C1 segment of cervical spinal cord (tissue), 14 donors: ENCODE data around the gene ELP5.
A peak's percentile ranks its signal among the peaks of the same experiment; 100 is the strongest.
"Not testable (repeated sequence)": the region's sequence is repeated elsewhere in the genome, so short reads cannot be mapped to it uniquely, and the experiment has no call there.

ENCODE experiments used
- DNase-seq, 14 donors: peaks; one replicate each; lab custom pipeline; 2025; lab: John Stamatoyannopoulos, UW

The ELP5 gene

GRCh38 chr17:7235693-7236665 lies 16.0 kb upstream of the ELP5 start:
- DNase-seq: no peak

DNA sequence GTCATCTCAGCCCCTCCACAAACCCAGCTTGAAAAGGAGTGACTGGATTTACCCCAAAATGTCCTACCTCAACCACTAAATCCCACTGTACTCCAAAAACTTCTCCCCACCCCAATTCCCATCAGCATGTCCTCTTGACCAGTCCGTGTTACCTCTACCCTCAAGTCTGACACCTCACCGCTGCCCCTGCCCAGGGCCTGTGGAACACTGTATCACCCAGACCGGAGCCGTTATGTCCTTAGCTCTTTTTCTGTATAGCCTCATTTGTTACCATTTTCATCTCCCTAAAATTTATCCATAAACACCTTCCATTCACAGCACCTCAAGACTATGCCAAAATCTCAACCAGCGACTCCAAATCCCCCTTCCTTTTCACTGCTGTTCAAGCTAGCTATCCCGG lies 15.2 kb upstream of the ELP5 start:
- DNase-seq: no peak

DNA sequence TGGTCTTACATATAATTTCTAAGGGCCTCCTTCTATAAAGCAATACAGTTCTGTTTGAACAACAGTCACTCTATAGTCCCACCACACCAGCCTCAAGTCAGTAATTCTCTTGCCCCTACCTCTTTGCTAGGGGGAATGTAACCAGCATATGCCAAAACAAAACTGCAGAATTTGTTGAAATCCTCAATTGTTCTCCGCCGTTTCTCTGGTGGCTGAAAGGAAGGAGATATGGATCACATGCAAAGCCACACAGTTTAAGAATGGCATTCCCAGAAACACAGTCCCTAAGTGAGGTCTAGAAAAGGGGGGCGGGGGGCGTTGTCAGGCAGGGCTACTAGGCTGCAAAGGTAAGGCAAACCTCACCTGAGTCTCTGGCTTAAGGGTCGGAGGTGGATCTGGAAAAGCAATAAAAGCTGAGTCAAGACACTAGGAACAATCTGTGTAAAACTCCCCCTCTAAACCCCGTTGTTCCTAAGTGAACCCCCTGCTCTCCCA lies 14.7 kb upstream of the ELP5 start:
- DNase-seq: no peak

DNA sequence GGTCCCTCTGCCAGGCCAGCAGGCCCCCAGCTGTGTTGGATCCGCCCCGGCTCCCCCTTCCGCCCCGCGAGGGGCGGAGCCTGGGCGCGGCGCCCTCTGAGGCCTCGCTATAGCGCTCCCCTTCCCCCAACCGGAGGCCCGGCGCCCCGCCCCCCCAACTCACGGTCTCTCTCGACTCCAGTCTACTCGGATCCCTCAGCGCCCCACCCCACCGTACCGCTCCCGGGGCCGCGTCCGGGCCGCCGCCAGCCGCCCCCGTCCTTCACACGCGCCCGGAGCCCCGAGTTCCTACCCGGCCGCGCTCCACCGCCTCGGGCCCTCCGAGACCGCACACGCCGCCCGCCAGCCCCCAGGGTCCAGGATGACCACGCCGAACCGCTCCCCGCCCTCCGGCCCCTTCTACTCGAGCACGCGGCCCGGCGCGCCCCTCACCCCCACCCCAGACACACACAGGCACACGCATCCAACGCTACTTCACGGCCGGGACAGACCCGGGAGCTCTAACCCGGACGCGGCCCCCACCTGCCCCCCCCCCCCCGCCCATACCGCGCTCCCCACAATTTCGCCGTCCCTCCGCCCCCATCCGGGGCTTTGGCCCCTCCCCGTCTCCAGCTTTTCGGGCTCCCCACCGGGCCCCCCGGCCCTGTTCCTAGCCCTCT lies 14.1 kb upstream of the ELP5 start:
- DNase-seq: peak in 13 of 14 donors; percentile 16 to 76 (median 45)

DNA sequence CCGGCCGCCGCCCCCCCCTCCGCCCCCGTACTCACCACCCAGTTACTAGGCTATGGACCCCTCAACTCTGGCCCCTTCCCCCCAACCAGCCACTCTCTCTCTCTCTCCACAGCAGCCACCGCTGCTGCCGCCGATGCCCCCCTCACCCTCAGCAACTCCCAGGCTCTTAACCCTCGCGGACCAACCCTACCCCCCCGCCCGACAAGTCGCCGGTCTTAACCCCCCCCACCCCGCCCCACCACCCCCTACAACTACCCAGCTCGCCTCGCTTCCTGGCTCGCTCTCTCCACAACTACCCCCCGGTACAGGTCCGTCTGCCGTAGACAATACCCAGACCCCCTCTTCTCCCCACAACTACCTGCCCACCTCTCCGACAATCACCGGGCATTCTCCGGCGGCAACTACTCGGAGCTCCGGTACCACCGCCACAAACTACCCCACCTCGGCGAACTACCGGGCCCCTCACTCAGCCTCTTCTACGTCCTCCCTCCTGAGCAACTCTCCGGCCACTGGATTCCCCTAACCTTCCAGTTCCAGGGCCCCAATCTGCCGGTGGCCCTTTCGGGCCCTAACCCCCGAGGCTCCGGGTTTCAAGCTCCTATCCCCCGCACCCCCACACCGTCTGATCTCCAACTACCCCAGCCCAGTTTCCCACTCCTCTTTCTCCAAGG lies 13.5 kb upstream of the ELP5 start:
- DNase-seq: peak in 3 of 14 donors; percentile 41 to 76 (median 66)

DNA sequence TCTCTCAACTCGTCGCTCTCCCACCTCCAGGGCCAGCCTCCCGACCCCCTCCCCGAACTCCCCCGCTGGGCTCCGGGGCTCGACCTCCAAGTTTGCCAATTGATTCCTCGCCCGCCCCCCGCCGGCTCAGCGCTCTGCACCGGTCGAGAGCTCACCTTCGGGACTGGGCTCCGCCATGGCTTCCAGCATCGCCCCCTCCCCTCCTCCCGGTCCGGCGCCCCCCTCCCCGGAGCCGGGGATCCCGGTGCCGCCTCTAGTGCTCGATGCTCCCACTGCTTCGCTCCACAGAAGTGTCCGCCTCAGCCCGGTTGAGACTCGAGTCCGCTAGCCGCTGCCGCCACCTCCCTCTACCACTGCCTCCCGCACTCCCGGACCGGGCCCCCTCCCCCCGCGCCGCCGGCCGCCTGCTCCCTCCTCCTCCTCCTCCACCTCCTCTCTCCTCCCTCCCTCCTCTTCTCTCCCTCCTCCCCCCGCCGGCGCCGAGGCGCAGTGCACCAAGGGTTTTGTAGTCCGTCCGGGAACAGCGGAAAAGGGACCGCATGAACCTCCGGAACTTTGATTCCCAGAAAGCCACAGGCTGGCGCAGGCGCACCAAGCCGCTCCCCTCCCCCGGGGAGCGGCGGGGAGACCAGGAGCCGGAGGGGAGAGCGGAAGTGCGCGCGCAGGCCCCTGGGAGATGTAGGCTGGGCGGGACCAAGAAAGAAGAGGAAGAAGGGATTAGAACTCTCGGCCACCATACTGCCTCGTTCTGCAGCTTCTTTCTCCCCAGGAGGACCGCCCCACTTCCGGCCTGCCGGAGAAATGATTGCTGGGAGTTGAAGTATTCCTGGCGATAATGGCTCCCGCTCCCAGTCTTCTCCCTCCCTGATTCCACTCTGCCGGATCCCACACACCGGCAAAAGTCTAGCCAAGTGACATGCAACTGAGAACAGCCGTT lies 12.7 kb upstream of the ELP5 start, which contains the start of gene PHF23:
PHF23 (minus strand) TSS at position 367 of the 937 bp plus-strand sequence; CDS start at position 189, 178 bp downstream.
- peak; percentile 96 to 100 (median 99) for DNase-seq

DNA sequence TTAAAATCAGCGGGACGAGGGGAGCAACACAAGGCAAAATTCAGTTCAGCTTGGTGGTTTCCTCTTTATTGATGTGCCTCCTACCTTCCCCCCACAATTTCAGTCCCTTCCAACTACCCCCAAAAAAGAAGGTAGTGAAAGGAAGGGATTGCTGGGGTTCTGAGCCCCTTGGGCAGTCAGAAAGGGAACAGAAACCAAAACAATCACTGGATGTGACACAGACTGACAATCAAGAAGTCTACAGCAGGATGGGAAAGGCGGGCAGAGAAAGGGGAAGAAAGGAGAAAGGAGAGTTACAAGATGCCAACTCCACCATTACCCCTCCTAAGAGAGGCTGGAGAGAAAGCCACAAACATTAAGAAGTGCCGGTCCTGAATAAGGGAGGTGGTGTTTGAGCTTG lies 11.6 kb upstream of the ELP5 start:
- peak in 1 of 14 donors; percentile 34 for DNase-seq

- no peak for DNase-seq
These were observed 10.8 kb upstream of the ELP5 start for GRCh38 chr17:7241090-7241733.

DNA sequence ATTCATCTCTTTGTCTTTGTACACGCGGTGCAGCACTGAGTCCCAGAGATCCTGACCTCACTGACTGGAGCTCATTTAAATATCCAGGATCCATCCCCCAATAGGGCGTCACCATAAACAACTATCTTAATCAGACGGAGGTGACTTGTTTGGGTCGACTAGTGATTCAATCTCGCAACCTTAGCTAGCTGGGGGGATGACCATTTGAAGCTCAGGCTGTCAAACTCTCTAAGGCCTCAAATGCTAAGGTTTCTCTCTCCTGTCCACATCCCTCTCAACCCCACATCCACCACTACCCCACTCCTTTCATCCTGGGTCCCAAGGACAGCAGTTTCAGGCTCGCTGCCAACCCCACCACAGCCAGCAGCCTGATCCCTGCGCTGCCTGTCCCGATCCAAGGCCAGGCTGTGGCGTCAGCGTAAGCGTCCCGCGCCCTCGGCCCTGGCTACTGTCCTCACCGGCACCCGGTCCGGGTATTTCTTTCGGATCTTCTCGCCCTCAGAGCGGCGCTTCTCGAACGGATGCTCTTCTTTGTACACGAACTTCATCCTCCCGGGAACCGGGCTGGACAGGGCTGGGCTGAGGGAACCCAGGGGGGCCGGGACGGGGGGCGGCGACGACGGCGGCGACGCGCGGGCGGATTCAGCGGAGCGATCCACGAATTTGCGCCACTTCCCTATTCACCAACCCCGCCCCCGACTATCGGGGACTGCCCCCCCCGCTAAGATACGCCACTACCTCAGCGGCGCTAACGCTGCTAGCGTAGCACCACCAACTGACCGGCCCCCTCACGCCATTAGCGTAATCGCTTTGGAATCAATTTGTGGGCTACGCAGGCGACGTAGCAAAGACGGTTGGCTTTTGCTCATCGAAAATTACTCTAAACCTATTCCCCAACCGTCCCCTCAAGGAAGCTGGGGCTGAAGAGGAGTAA lies 10.0 kb upstream of the ELP5 start, which contains the start of gene GABARAP:
GABARAP (minus strand) TSS at position 667 of the 934 bp plus-strand sequence; CDS start at position 548, 119 bp downstream.
- peak; percentile 76 to 96 (median 92) for DNase-seq

- DNase-seq: peak; percentile 62 to 96 (median 93)
These were observed 9.1 kb upstream of the ELP5 start for GRCh38 chr17:7242717-7243452.

GRCh38 chr17:7243453-7243729 lies 8.6 kb upstream of the ELP5 start:
- DNase-seq: no peak

GRCh38 chr17:7243838-7244237 lies 8.2 kb upstream of the ELP5 start:
- DNase-seq: not testable (repeated sequence)

- DNase-seq: no peak
These were observed 5.2 kb upstream of the ELP5 start for GRCh38 chr17:7246779-7247178.

- DNase-seq: no peak
These were observed 3.2 kb upstream of the ELP5 start for GRCh38 chr17:7248796-7249195.

- DNase-seq: no peak
These were observed 2.8 kb upstream of the ELP5 start for GRCh38 chr17:7249214-7249613.

DNA sequence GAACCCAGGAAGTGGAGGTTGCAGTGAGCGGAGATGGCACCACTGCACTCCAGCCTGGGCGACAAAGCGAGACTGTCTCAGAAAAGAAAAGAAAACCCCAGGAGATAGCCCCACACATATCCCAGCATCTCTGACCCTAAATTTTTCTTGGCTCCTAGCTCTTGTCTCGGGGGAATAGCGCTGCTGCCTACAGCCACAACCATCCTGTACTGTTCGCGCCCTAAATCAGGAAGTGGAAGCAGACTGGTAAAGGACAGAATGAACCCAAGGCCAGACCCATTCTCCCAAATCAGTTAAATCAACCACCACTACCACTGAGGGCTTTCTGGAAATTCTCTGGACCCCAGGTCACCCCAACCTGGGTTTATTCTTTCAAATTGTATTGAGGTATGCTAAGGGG lies 2.2 kb upstream of the ELP5 start:
- DNase-seq: no peak

DNA sequence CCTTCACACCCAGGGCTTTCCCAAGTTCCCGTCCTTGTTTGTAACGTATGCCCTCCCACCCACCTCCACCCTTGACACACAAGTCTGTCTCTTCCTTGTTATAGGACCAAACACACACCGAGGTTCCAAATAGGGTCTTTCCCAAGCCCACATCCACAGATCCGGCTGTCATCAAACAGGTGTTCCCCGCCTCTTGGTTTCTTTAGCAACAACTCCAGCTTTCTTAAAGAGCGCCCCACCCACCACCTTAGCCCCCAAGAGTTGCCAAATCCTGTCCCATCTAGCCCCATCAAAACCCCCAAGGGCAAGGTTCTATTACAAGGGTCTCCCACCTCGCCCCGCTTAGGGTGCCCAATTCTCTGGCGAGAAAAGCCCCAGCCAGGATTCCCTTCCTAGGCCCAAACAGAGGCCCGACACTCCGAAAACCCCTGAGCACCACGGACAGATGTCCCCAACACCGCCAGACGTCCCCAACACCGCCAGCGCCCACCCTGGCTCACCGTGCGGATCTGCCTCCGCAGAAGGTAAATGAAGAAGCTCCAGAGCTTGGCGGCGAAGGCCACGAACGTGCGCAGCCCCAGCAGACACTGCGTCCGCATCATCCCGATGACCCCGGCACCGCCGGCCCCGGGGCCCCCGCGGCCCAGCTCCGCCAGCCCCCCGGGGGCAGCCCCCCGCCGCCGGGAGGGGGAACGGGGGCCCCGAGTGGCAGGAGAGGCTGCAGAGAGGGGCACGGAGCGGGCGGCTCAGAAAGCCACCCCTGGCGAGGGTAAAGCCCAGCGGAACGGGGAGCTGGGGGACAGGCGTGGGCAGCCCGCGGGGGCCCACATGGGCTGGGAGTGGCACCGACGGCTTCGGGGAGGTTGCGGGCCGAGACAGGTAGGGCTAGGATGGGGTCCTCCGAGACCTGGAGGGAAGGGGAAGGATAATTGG lies 1.1 kb upstream of the ELP5 start:
- no peak for DNase-seq
